GM18867 (cell line): ENCODE measurements around the gene CYTL1.
A peak's percentile ranks its signal among the peaks of the same experiment; 100 is the strongest.
"Not testable (repeated sequence)": the region's sequence is repeated elsewhere in the genome, so short reads cannot be mapped to it uniquely, and the experiment has no call there.

Experiments
- ATAC-seq: cut with Tn5 transposase; IDR thresholded peaks from one replicate; pipeline ENCODE4 v1.9.1; 2021; ENCODE audit warnings: mild to moderate bottlenecking, moderate library complexity; ENCODE audit not compliant: unreplicated experiment

The CYTL1 gene

GRCh38 chr4:5003372-5003857 is 15.8 kb downstream of the CYTL1 start:
- ATAC-seq: no peak

- ATAC-seq: not testable (repeated sequence)
These were observed 17.6 kb downstream of the CYTL1 start for GRCh38 chr4:5001641-5002040.

DNA sequence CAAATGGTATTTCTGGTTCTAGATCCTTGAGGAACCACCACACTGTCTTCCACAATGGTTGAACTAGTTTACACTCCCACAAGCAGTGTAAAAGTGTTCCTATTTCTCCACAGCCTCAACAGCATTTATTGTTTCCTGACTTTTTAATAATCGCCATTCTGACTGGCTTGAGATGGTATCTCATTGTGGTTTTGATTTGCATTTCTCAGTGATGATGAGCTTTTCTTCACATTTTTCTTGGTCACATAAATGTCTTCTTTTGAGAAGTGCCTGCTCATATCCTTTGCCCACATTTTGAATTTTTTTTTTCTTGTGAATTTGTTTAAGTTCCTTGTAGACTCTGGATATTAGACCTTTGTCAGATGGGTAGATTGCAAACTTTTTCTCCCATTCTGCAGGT is 22.3 kb downstream of the CYTL1 start:
- ATAC-seq: not testable (repeated sequence)

GRCh38 chr4:4995908-4996265 is 23.4 kb downstream of the CYTL1 start:
- no peak for ATAC-seq

- ATAC-seq: peak; percentile 75
These were observed 24.0 kb downstream of the CYTL1 start for GRCh38 chr4:4995103-4995907.

DNA sequence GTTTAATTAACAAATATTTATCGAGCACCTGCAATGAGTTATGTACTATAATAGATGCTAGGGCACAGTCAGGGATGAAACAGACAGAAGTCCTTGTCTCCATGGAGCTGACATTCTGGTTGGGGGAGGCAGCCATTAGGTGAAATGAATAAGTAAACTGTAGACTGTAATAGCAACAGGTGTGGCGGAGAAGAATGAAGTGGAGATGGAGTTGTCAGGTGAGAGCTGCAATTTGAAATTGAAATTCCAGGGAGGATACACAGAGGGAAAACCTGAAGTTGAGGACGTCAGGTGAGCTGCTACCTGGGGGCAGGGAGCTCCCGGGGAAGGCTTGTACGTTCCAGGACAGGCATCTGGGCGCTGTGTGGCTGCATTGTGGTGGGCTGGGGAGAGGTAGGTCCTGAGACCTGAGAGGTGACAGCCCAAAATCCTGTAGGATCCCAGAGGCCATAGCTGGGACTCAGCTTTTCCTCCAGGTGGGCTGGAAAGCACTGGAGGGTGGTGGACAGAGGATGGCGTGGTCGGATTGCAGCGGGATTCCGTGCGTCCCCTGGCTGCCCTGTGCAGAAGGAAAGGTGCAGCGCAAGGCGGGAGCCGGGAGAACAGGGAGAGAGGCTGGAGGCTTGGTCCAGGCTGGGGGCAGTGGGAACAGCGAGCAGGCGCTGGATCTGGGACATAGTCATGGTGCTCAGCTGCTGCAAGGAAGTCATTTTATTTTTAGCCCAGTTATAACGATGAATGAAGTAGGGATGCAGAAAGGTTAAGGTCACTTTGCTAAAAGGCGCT is 24.8 kb downstream of the CYTL1 start:
- ATAC-seq: no peak

- ATAC-seq: no peak
These were observed 26.4 kb downstream of the CYTL1 start for GRCh38 chr4:4992833-4993232.

DNA sequence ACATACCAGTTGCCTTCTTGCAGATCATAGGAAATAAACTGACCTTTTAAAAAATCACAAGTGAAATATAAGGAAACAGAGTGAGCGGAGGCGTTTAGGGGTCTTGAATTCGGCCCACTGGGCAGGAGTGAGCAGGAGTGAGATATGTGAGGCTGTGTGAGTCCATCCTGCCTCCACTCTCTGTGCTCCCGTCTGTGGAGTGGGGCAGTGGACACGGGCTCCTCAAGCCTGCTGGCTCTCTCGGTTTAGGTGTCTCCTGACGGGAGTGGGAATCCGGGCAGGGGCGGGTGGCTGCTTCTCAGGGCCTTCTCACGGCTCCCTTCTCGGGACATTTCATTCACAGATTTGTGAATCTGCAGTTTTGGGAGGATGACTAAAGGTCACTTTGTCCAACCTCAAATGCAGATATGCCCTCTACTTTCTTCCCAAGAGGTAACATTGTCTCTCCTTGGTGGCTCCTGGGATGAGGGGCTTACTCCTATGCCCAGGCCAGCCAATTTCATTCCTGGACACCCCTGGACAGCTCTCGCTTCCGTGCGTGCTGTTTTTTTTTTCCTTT is 27.6 kb downstream of the CYTL1 start:
- ATAC-seq: no peak

DNA sequence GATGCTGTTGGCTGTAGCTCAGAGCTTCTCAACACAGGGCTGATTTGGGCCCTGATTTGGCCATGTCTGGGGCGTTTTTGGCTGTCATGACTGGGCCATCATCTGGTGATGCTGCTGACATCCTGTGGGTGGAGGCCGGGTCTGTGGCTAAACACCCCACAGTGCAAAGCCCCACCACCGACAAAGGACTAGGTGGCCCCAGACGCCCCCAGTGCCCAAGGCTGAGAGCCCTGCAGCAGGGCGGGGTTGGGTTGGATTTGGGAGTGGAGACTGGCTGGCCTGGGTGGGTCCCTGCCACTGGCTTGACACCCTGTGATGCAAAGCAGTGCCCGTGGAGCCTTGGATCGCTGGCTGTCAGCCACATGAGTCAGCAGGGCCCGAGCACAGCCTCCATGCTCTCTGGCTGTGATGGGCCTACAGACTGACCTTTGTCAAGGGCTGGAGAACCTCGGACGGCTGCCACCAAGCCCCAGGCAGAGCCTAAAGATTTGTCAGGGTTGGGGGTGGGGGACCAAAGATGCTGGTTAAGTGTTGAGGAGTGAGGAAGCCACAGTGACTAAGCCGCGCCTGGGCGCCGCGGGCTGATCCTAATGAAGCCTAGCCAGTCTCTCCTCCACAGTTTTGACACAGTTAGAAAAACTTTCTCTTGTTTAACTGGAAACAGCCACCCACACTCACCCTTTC is 28.3 kb downstream of the CYTL1 start:
- no peak for ATAC-seq

GRCh38 chr4:4990329-4990728 is 28.9 kb downstream of the CYTL1 start:
- ATAC-seq: no peak

DNA sequence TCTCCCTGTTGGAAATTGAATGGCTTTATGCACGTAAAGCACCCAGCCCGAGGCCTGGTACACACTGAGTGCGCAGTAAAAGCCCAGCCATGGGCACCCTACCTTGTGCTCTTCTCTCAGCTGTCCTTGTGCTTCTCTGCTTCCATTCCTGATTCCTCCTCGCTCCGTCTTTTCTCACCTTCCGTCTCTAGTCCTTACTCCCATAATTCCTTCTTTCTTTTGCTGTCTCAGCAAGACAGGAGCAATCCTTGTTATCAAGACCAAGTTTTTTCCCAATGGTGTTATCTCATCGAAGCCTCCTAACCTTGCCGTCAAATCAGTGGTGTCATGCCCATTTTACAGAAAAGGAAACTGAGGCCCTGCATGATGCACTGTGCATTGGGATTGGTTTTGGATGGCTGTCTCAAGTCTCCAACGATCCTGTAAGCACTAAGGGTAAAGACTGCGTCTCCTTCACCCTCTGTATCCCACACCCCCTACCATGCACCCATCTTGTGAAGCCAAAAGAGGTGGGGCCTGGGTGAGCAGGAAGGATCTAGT is 30.1 kb downstream of the CYTL1 start:
- ATAC-seq: no peak

GRCh38 chr4:4987656-4988055 is 31.6 kb downstream of the CYTL1 start:
- no peak for ATAC-seq

- no peak for ATAC-seq
These were observed 32.4 kb downstream of the CYTL1 start for GRCh38 chr4:4986841-4987240.

DNA sequence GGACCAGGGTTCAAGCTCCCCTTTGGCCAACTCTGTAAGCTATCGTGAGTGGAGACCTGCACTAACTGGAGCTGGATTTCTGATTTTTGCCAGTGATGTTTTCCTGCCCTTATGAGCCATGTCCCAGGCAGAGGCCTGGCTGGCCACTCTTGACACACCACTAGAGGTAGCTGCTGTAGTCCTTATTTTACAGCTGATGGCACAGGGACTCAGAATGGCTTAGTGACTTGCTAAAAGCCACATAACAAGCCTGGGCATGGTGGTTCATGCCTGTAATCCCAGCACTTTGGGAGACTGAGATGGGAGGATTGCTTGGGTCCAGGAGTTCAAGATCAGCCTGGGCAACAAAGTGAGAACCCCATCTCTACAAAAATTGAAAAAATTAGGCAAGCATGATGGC is 33.4 kb downstream of the CYTL1 start:
- ATAC-seq: no peak

GRCh38 chr4:4985036-4985435 is 34.2 kb downstream of the CYTL1 start:
- no peak for ATAC-seq

DNA sequence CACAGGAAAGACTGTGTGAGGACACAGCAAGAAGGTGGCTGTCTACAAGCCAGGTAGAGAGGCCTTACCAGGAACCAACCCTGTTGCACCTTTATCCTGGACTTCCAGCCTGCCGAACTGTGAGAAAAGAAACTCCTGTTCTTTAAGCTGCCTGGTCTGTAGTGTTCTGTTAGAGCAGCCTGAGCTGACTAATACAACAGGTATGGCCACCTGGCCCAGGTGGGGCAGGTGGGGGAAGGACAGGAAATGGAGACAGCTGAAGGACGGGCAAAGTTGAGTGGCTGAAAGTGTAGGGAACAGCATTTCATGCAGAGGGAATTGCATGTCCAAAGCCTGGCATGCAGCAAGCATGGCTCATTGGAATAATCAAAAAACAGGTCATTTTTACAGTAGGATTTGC is 35.1 kb downstream of the CYTL1 start:
- ATAC-seq: no peak

DNA sequence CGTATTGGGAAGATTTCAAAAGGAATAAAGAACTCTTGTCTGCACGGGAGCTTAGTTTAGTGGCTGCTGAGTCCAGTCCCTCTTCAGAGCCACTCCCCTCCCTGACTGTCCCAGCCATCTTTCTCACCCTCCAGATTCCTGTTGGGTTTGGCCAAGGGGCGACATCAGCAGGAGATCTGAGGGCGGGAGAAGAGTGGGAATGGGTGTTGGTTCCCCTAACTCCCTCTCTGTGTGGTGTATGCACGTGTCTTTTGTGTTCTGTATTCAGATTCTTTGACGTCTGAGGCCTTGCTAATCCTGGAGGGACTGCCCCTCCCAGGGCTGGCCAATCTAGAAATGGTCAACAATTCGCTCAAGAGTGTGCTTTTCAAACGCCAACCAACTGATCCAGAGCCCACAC is 37.4 kb downstream of the CYTL1 start:
- no peak for ATAC-seq

DNA sequence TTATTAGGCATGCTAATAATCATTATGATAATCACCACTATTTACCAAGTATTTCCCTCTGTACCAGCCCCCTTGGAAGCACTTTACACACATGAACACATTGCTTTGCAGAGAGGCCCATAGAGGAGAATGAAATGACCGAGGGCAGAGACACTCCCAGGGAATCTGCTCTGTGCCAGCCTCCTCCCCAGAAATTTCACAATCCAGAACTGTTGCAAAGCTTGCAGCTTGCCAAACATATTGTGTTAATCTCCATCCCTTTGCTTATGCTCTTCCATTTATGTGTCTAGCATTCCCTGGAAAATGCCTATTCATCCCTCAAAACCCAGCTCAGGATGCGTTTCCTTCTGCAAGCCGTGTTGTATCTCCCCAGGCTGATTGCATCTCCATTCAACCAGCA is 37.8 kb downstream of the CYTL1 start:
- no peak for ATAC-seq

GRCh38 chr4:4980621-4981230 is 38.5 kb downstream of the CYTL1 start:
- ATAC-seq: no peak

DNA sequence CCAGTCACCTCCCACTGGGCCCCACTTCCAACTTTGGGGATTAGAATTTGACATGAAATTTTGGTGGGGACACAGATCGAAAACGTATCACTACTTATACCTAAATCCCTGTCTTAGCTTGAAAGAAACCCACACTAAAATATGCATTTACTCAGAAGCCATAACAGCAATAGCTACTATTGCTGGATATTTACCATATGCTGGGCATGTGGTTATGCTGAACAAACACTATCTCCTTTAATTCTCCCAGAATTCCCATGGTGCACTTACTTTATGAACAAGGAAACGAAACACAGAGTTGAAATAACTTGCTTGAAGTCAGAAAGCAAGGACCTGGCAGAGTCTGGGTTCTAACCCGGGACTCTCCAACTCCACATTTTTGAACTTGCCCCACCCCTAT is 39.3 kb downstream of the CYTL1 start:
- no peak for ATAC-seq

DNA sequence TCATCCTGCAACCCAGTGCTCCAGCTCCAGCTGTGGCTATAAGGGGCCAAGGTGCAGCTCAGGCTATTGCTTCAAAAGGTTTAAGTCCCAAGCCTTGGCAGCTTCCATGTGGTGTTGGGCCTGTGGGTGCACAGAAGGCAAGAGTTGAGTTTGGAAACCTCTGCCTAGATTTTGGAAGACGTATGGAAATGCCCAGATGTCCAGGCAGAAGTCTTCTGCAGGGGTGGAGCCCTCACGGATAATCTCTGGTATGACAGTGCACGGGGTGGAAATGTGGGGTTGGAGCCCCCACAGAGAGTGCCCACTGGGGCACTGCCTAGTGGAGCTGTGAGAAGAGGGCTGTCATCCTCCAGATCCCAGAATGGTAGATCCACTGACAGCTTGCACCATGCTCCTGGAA is 44.5 kb downstream of the CYTL1 start:
- ATAC-seq: no peak
